Measurements from ENCODE around the gene MBNL1.

MBNL1 gene

GRCh38 chr3:152254041-152254440, 14.7 kb upstream of the MBNL1 start:
- no peak for DNase-seq

- no peak for DNase-seq
Observed at GRCh38 chr3:152255290-152255689, 13.4 kb upstream of the MBNL1 start.

- no peak for DNase-seq
Observed at GRCh38 chr3:152256851-152257562, 11.7 kb upstream of the MBNL1 start.

DNA sequence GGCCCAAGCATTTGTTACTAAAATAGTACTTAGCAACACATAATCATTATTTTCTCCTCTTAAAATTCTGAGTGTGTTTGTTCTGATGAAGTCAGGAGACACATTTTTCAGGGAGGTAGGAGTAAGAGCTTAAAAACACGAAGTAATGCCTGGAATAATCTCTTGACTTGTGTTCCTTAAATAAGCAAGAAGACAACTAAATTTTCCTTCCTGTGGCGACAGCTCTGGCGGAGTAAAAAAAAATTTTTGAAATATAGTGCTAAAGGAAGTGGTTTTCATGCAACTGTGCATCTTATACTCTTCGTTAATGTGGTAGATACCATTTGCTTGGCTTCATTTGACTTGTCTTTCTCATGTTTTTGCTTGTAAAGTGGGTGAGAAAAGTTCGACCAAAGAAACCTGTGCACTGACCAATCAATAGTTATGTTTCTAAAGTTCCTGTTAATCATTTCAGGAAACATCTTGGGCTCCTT, 11.1 kb upstream of the MBNL1 start:
- no peak for DNase-seq

DNA sequence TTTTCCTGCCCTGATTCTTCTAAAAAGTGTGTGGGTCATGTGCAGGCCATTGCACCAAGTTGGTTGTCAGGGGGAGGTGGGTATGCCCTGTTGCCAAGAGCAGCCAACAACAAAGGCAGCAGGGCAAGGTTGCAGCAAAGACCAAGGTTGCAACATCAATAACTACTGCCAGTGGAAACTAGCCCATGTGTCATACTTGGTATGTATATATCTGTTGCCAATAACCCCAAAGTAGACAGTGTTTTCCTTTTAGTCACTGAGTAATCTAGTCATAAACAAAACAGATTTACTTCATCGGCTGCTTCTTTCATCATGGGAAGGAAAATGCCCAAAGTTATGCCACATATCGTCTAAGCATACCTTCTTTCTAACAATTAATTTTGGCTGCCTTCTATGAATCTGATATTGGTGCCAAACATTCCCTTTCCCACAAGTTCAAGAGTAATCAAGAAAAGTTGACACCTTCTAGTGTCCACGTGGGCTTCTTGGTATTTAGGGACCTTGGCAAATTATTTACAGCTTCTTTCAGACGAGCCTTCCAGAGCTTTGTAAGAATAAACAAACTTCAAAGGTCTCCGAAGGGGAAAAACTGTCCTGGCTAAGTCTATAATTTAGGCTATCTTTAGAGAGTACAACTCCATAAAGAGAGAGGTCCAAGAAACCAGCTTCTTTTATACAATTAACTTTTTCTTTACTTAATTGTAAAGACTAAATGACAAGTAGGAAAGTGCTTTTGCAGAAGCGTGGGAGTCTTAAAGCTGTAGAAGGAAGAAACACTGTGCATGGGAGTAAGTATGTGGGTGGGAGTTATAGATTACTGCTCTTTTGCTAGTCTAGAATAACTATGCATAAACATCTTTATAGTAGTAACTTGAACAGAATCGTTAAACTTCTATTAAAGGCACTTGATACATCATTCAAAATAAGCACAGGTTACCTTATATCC, 10.0 kb upstream of the MBNL1 start:
- peak; percentile 38 for DNase-seq

GRCh38 chr3:152259468-152259867, 9.3 kb upstream of the MBNL1 start:
- DNase-seq: no peak

DNA sequence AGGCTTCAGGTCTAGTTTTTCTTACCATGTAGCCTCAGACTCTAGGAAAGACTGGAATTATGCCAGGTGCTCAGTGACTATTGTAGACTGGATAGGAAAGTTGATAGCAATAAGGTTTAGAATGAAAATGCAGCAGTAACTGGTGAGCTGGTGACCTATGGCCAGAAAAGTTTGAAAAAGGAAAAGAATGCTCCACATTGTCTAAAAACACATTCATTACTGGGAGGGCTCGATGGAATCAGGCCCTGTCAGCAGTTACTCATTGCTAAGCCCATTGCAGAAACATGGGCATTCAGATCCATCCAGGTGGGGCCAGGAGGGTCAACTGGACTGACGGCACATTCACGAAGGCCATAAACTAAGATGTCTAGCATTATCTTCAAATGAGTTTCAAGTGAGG, 8.7 kb upstream of the MBNL1 start:
- DNase-seq: no peak

DNA sequence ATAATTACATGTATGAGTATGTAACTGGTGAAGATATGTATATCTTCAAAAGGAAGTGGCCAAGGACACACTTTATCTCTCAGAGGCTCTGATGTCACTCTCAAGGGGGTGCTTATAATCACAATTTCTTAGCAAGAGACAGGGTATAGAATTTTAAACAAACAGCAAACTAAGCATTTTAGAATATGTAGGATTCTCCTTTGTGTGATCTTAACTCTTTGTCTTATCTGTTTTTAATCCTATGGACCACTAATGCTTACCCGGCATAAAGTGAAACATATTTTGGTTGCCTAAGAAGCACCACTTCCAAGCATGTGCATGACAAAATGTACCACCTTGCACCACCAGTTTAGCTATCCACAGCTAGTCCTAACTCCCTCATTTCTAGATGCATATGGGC, 8.2 kb upstream of the MBNL1 start:
- no peak for DNase-seq

DNA sequence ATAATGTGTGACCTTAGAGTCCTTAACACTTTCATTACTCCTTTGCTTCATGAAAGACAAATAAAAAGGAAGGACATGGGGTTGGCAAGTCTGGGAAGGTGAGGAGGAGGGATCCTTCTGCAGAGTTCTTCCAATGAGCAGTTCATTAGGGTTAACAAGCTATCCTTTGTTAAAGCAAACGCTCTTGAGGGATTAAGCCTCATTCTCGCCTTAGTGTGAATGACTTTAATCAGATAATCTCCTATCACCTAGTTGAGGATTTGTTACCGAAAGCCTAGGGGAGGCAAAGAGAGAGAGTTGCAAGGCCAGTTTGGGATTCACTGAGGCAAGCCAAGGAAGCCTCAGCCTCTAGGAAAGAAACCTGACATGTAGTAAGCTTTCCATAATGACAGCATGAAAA, 7.4 kb upstream of the MBNL1 start:
- DNase-seq: no peak

DNA sequence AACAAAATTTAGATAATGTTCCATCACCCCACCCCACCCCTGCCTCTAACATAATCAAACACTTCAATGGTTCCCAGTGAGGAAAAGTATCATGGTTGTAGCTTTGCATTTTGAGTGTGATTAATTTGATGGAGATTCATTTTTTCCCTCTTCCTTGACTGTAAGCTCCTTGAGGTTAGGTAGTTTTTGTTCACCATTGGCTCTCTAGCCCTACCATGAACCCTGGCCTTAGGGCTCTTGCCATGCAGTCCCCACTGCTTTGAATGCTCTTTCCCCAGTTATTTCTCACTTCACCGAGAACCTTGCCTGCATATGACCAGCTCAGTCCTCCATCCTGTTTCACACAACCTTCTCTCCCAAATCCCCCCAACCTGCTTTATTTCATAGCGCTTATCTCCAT, 5.0 kb upstream of the MBNL1 start:
- no peak for DNase-seq

GRCh38 chr3:152264378-152264777, 4.4 kb upstream of the MBNL1 start:
- DNase-seq: no peak

- DNase-seq: peak; percentile 84
Observed at GRCh38 chr3:152266221-152266995, 2.3 kb upstream of the MBNL1 start.

- DNase-seq: peak; percentile 41
Observed at GRCh38 chr3:152267831-152268554, 736 bp upstream of the MBNL1 start.

DNA sequence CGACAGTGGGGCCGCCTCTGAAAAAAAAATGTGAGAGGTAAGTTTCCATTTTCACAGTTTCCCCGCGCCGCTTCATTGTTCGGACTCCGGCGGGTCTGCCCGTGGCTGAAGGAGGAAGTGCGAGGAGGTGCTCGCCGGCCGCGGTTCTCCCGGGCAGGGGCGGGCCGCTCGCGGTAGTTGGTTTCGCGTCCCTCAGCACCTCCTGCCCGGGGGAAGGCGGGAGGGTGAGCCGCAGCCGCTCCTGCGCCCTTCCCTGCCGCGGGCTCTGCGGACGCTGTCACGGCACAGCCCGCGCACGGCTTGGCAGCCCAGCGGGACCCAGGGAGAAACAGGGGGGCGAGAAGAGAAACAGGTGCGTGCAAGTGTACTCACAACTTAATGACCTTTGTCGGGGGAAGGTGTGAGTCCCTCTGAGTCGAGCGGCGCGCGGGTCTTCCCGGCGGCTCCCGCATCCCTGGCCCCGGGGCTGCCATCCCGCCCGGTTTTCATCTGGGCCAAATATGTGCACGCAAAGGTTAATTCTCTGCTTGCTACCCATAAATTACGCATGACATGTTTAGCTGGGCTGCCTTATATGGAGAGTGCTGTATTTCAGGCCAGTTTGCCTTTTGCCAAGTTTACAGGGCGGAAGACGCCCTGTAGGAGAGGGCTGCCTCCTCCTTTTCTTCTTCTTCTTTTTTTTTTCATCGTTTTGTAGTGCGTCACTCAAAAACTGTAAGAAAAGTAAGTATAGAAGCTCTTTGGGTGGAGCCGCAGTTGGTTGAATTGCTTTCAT, 514 bp downstream of the MBNL1 start:
- peak; percentile 77 for DNase-seq

GRCh38 chr3:152269831-152270734, 1.4 kb downstream of the MBNL1 start:
- peak; percentile 68 for DNase-seq

DNA sequence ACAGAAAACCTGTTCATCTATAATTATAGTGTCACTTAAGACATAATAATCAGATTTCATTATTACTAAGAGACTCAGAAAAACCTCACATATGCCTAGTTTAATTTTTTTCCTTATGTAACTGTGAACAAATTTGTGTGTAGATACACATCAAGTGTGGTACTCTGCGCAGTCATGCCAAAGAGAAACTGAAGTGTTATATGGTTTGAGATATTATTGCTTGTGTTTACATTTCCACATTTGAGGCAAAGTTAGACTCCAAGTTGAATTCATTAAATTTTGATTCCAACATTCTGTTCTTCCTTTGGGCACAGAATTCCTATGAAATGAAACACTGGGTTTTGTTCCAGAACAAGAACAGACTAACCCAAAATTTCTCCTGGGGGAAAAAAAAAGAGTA, 2.2 kb downstream of the MBNL1 start:
- no peak for DNase-seq

GRCh38 chr3:152271501-152272236, 2.9 kb downstream of the MBNL1 start:
- DNase-seq: no peak

DNA sequence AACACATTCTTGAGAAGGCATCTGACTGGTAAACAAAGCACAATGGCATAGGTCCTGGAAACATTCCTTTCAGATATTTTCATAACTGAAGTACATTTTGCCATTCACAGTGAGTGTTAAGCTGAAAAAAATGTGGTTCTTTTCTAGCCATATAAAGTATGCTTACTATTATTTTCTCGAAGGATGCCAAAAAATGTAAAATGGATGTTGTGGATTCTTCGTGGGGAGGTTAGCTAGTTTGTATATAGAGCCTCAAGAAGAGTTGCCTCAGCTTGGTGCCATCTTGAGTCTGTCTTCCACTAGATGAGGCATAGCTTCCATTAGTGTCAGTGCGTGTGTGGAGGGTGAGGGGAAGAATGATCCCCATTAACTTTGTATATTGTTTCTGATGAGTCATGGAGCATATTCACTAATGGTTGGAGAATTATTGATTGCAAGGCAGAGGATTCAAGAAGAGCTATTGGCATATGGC, 4.1 kb downstream of the MBNL1 start:
- DNase-seq: no peak

DNA sequence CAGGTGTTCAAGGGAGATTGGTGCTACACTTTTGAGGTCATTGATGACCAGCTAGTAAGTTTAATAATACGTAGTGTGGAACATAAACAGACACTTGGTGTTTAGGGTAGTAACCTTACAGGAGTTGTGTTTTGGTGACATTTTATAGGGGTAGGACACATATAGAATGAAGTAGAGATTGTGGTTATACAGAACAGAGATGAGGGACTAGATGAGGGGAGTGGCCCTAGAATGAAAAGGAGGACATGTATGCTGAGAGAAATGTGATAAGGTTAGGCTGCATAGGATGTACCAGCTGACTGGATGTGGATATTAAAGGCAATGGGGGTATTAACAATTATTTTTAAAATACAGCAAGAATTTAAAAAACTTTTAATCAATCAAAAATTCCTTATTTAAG, 8.0 kb downstream of the MBNL1 start:
- DNase-seq: no peak

DNA sequence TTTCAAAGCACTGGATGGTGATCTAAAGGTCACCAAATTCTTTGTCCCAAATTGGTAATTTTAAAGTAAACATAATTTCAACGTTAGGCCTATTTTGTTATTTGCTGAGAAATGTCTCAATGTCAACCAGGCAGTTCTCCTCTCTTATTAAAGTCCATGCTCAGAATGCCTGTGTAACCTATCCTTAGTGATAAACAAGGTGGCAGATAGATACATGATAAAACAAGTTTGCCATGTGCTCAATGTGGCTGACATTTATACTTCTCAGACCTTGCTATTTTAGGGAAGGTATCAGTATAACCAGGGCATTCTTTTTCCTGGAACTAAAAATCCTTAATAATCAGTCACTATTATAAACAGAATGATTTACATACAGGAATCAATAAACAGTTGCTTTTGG, 8.5 kb downstream of the MBNL1 start:
- DNase-seq: no peak

All from femur (tissue), 1 donor.